ENCODE results near the gene ZNF587.
"Not testable (repeated sequence)": the region's sequence is repeated elsewhere in the genome, so short reads cannot be mapped to it uniquely, and the experiment has no call there.

DNA sequence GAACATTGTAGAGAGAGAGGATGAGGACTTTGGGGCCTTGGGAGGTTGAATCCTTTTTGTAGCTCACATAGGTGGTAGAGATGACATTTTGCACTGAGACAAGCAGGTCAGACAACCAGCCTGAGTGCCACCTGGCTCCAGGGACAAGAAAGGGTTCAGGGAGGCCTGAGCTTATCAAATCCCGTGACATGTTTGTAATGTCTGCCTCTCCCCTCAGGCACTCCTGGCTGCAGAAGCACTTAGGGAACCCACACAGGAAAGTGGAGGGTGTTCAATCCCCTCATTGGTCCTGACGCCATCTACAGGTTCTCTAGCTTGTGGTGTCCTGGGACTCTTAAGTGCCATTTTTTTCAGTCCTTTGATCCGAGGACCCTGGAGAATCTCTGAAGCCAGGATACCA, 28.6 kb upstream of the ZNF587 start:
- TF ChIP-seq, protein P1, sequence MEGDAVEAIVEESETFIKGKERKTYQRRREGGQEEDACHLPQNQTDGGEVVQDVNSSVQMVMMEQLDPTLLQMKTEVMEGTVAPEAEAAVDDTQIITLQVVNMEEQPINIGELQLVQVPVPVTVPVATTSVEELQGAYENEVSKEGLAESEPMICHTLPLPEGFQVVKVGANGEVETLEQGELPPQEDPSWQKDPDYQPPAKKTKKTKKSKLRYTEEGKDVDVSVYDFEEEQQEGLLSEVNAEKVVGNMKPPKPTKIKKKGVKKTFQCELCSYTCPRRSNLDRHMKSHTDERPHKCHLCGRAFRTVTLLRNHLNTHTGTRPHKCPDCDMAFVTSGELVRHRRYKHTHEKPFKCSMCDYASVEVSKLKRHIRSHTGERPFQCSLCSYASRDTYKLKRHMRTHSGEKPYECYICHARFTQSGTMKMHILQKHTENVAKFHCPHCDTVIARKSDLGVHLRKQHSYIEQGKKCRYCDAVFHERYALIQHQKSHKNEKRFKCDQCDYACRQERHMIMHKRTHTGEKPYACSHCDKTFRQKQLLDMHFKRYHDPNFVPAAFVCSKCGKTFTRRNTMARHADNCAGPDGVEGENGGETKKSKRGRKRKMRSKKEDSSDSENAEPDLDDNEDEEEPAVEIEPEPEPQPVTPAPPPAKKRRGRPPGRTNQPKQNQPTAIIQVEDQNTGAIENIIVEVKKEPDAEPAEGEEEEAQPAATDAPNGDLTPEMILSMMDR (IDR thresholded peaks at IDR 0.05), result not testable (repeated sequence)
- not testable (repeated sequence) for TF ChIP-seq POLR2A (IDR thresholded peaks at IDR 0.05)

Data from tibial nerve (tissue), 3 donors.